Kidney (tissue), 14 donors: ENCODE results near the gene KIF26B. TPM values are rescaled to one million over a fixed set of nuclear protein-coding genes. Genes with fewer than 3 reads are reported as not detected.

Experiments
- DNase-seq, 5 donors: peaks; one replicate each; pipeline ENCODE4 v3.0.0-alpha.2; 2013 to 2020
- FAIRE-seq: peaks from 2 replicates; lab custom pipeline; 2012; peaks lifted over from hg19 to GRCh38; lab: Jason Lieb, UNC
- H3K27ac ChIP-seq, 2 donors: one replicate each; pipeline ENCODE4 v1.7.0; 2013; ENCODE audit warnings: low read depth in 2 of 2, low read length in 2 of 2, inconsistent platforms in 1 of 2
- H3K27me3 ChIP-seq: one replicate; pipeline ENCODE4 v1.7.1; 2013; ENCODE audit warnings: low read length, inconsistent platforms; ENCODE audit not compliant: control insufficient read depth, insufficient read depth
- H3K36me3 ChIP-seq, 3 donors: one replicate each; pipeline versions ENCODE4 v1.7.0 to v1.7.1; 2013; ENCODE audit warnings: low read length in 3 of 3, control low read depth in 1 of 3, inconsistent platforms in 1 of 3; ENCODE audit not compliant: insufficient read depth in 3 of 3, control insufficient read depth in 2 of 3
- H3K4me1 ChIP-seq, 3 donors: one replicate each; pipeline versions ENCODE4 v1.7.0 to v1.7.1; 2013; ENCODE audit warnings: low read length in 3 of 3, inconsistent platforms in 1 of 3, low read depth in 1 of 3; ENCODE audit not compliant: control insufficient read depth in 2 of 3, insufficient read depth in 2 of 3
- H3K4me3 ChIP-seq, 3 donors: one replicate each; pipeline versions ENCODE4 v1.7.0 to v1.8.1; 2013; ENCODE audit warnings: low read length in 3 of 3, control low read depth in 1 of 3, inconsistent platforms in 1 of 3
- H3K9ac ChIP-seq, 3 donors: one replicate each; pipeline versions ENCODE4 v1.7.0 to v1.7.1; 2013; ENCODE audit warnings: low read length in 3 of 3, control low read depth in 1 of 3, inconsistent platforms in 1 of 3
- H3K9me3 ChIP-seq, 3 donors: one replicate each; pipeline versions ENCODE4 v1.7.0 to v1.7.1; 2013; ENCODE audit warnings: low read length in 3 of 3, control low read depth in 1 of 3, inconsistent platforms in 1 of 3; ENCODE audit not compliant: control insufficient read depth in 2 of 3, insufficient read depth in 1 of 3
- CTCF ChIP-seq: IDR thresholded peaks from 3 replicates; pipeline ENCODE4 v1.5.1; 2012; ENCODE audit warnings: mild to moderate bottlenecking, moderate library complexity, borderline replicate concordance; ENCODE audit not compliant: insufficient read depth; ENCODE audit errors: extremely low read depth
- intact Hi-C: fragments of 100-400 bp; cut with DNase I; formaldehyde crosslinking; loops from one replicate; pipeline ENCODE4 v1.11.1; 2022
- polyA plus RNA-seq: library from polyadenylated mRNA; stranded (reverse); fragments of 350-450 nt; fragmentation: Illumina TruSeq; extraction: RNeasy Lipid Tissue Mini Kit (QIAGEN cat#74804); gene quantifications from one replicate; pipeline ENCODE4 v1.2.3, GENCODE V29; 2014; ENCODE audit warnings: low read depth, low replicate concordance; ENCODE audit not compliant: insufficient read depth
- total RNA-seq: library from RNA; stranded (reverse); fragmentation: NEBNext Ultra II Directional; extraction: Animal tissue kit (Norgen Biotek cat#: 25700); gene quantifications from one replicate; pipeline ENCODE4 v1.2.1, GENCODE V29; 2021
- donor health status: control.
- donor health status: control.
- donor health status: control.
- donor health status: control.
- donor health status: control.
- donor health status: DM: yes; HTN: yes; CAD: no.
- donor health status: Normal renal cell carcinoma (clear cell type).

The KIF26B gene
- total and polyA plus RNA-seq, 2 donors from 2014 or later, result 0.52 to 10.7 TPM

- Histone ChIP-seq H3K36me3 (no peaks in the 10 kb centered on the region), H3K4me3 (peak overlapping the region in 1 of 3 donors; percentile 12), H3K27ac (no peak overlapping the region), H3K9ac (no peak overlapping the region), H3K27me3 (no peaks in the 10 kb centered on the region), H3K9me3 (no peaks in the 10 kb centered on the region), H3K4me1 (peaks cover 0 to 4% (median 4%) of the 10 kb centered on the region in 3 donors)
- TF ChIP-seq CTCF, result no peak
- intact Hi-C loops, result no loop called here
- no peak for FAIRE-seq
- peak in 3 of 5 donors; percentile 32 to 52 (median 45) for DNase-seq
Observed at GRCh38 chr1:245111073-245111472, 43.7 kb upstream of the KIF26B start.

- FAIRE-seq (no peak), DNase-seq (no peak)
- no peak overlapping the region for H3K9ac ChIP-seq
- no peaks in the 10 kb centered on the region for H3K9me3 ChIP-seq
- no peak overlapping the region for H3K27ac ChIP-seq
- TF ChIP-seq CTCF, result no peak
- no peaks in the 10 kb centered on the region for H3K36me3 ChIP-seq
- intact Hi-C loops, result no loop called here
- H3K27me3 ChIP-seq, result no peaks in the 10 kb centered on the region
- peaks cover 0 to 4% (median 4%) of the 10 kb centered on the region in 3 donors for H3K4me1 ChIP-seq
- H3K4me3 ChIP-seq, result no peak overlapping the region
Observed at GRCh38 chr1:245113649-245114048, 41.1 kb upstream of the KIF26B start.

- Histone ChIP-seq H3K36me3 (no peaks in the 10 kb centered on the region), H3K4me1 (peaks cover 0 to 3% (median 1%) of the 10 kb centered on the region in 3 donors), H3K4me3 (no peak overlapping the region), H3K9ac (no peak overlapping the region), H3K27me3 (no peaks in the 10 kb centered on the region), H3K27ac (no peak overlapping the region), H3K9me3 (no peaks in the 10 kb centered on the region)
- intact Hi-C loops, result no loop called here
- TF ChIP-seq CTCF, result no peak
- FAIRE-seq (no peak), DNase-seq (no peak)
Observed at GRCh38 chr1:245116131-245116530, 38.7 kb upstream of the KIF26B start.

GRCh38 chr1:245116751-245117150, 38.0 kb upstream of the KIF26B start:
- Histone ChIP-seq H3K27me3 (no peaks in the 10 kb centered on the region), H3K27ac (no peak overlapping the region), H3K36me3 (no peaks in the 10 kb centered on the region), H3K9me3 (no peaks in the 10 kb centered on the region), H3K4me1 (no peaks in the 10 kb centered on the region), H3K9ac (no peak overlapping the region), H3K4me3 (no peak overlapping the region)
- DNase-seq (no peak), FAIRE-seq (no peak)
- intact Hi-C loops, result no loop called here
- no peak for TF ChIP-seq CTCF
